Tibial artery (tissue), 4 donors: ENCODE measurements around the gene CDPF1.
A peak's percentile ranks its signal among the peaks of the same experiment; 100 is the strongest.

Source experiments
- DNase-seq, 2 donors: peaks; one replicate each; pipeline ENCODE4 v3.0.0-alpha.2; 2019
- H3K27ac ChIP-seq, 2 donors: fragments of 200-600 bp; sonication (generic) in 1 of 2; 1 replicate in 1 of 2; 2 replicates in 1 of 2; pipeline ENCODE4 v1.5.1; 2018 to 2019; ENCODE audit warnings: mild to moderate bottlenecking in 1 of 2
- H3K27me3 ChIP-seq, 2 donors: fragments of 200-600 bp; sonication (generic) in 1 of 2; one replicate each; pipeline versions ENCODE4 v1.5.1 to v1.6.0; 2016 to 2019
- H3K36me3 ChIP-seq, 3 donors: fragments of 200-600 bp; sonication (generic) in 2 of 3; one replicate each; pipeline ENCODE4 v1.5.1; 2016 to 2019; ENCODE audit warnings: mild to moderate bottlenecking in 2 of 3
- H3K4me1 ChIP-seq, 4 donors: fragments of 200-600 bp; sonication (generic) in 2 of 4; 1 replicate in 3 of 4; 2 replicates in 1 of 4; pipeline ENCODE4 v1.5.1; 2016 to 2019
- H3K4me3 ChIP-seq, 2 donors: fragments of 200-600 bp; sonication (generic) in 1 of 2; 1 replicate in 1 of 2; 2 replicates in 1 of 2; pipeline ENCODE4 v1.5.1; 2018 to 2019; ENCODE audit warnings: mild to moderate bottlenecking in 2 of 2
- H3K9me3 ChIP-seq, 3 donors: fragments of 200-600 bp; sonication (generic) in 1 of 3; one replicate each; pipeline ENCODE4 v1.5.1; 2016 to 2019
- intact Hi-C: fragments of 100-400 bp; cut with DNase I; formaldehyde crosslinking; loops from one replicate; pipeline ENCODE4 v1.15.0; 2023; ENCODE audit warnings: low total_unique reads
- TF ChIP-seq, protein P1 (sequence below), 2 experiments: fragments of 200-600 bp in 1 of 2; fragments of 450-650 bp in 1 of 2; IDR thresholded peaks; one replicate each; pipeline ENCODE4 v1.5.1; 2017 to 2019; ENCODE audit warnings: antibody characterized with exemption in 2 of 2, mild to moderate bottlenecking in 1 of 2, moderate library complexity in 1 of 2

The CDPF1 gene

DNA sequence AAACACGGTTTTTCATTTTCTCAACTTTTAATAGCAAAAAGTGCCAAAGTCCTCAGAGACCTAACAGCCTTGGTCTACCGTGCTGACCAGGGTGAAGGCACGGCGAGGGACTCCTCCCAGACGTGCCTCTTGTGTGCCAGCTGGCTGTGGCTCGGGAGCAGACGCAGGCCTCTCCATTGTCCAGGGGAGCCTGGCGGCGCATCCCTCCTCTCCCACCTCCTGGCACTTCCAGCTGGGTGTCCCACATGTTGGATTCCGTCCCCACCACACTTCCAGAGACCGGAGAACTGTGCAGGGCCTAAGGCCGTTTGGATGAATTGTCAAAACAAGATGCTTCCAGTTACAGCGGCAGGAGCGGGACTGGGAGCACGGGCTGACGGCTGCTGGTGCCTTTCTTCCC, 11.6 kb downstream of the CDPF1 start:
- no peak overlapping the region for H3K4me3 ChIP-seq
- no peak overlapping the region for H3K27ac ChIP-seq
- no peaks in the 10 kb centered on the region for H3K9me3 ChIP-seq
- peaks cover 0 to 6% (median 2%) of the 10 kb centered on the region in 4 donors for H3K4me1 ChIP-seq
- H3K36me3 ChIP-seq: peaks cover 13 to 66% (median 19%) of the 10 kb centered on the region in 3 donors
- TF ChIP-seq, protein P1, sequence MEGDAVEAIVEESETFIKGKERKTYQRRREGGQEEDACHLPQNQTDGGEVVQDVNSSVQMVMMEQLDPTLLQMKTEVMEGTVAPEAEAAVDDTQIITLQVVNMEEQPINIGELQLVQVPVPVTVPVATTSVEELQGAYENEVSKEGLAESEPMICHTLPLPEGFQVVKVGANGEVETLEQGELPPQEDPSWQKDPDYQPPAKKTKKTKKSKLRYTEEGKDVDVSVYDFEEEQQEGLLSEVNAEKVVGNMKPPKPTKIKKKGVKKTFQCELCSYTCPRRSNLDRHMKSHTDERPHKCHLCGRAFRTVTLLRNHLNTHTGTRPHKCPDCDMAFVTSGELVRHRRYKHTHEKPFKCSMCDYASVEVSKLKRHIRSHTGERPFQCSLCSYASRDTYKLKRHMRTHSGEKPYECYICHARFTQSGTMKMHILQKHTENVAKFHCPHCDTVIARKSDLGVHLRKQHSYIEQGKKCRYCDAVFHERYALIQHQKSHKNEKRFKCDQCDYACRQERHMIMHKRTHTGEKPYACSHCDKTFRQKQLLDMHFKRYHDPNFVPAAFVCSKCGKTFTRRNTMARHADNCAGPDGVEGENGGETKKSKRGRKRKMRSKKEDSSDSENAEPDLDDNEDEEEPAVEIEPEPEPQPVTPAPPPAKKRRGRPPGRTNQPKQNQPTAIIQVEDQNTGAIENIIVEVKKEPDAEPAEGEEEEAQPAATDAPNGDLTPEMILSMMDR (IDR thresholded peaks at IDR 0.05): no peak
- no peaks in the 10 kb centered on the region for H3K27me3 ChIP-seq
- DNase-seq: peak in 1 of 2 donors; percentile 51
- intact Hi-C loops: no loop called here

DNA sequence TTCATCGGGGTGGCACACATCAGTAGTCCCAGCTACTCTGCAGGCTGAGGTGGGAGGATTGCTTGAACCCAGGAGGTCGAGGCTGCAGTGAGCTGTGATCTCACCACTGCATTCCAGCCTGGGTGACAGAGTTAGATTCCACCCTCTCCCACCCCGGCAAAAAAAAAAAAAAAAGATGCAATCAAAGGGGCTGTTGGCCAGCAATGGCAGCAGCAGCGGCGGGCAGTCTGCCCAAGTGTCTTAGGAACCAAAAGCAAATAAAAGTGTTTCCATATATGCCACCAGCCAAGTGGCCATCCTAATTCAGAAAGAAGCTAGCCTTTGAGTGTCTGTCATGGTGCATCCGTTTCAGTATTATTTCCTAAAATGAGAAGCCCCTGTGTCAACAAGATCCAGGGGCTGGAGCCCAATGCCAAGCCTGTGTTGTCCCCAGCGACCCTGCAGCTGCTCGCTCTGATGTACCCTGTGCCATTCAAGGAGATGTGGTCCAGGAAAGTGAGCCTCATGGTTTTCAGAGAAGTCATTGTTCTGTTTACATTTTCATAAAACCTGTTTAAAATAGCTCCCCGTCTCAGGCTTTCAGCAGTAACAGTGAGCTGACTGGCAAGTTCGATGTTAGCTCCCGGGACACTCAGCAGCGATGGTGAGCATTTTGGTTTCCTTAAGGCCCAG, 12.5 kb downstream of the CDPF1 start:
- H3K4me3 ChIP-seq: no peak overlapping the region
- H3K27ac ChIP-seq: no peak overlapping the region
- peaks cover 13 to 56% (median 19%) of the 10 kb centered on the region in 3 donors for H3K36me3 ChIP-seq
- TF ChIP-seq, protein P1 (IDR thresholded peaks at IDR 0.05): no peak
- intact Hi-C loops: no loop called here
- no peaks in the 10 kb centered on the region for H3K27me3 ChIP-seq
- H3K9me3 ChIP-seq: no peaks in the 10 kb centered on the region
- peak in 1 of 2 donors; percentile 45 for DNase-seq
- H3K4me1 ChIP-seq: peaks cover 0 to 15% (median 6%) of the 10 kb centered on the region in 4 donors

DNA sequence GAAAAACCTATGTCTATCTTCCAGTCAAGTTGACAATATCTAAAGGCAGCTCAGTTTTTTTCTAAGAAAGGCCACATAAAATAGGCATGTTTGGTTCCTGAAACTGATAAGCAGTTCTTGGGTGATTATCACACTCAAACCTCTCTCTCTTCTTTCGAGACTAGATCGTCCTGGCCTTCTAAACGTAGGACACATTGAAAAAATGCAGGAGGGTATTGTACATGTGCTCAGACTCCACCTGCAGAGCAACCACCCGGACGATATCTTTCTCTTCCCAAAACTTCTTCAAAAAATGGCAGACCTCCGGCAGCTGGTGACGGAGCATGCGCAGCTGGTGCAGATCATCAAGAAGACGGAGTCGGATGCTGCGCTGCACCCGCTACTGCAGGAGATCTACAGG, 15.1 kb downstream of the CDPF1 start:
- Histone ChIP-seq H3K4me3 (no peak overlapping the region), H3K9me3 (no peaks in the 10 kb centered on the region), H3K4me1 (peaks cover 0 to 15% (median 6%) of the 10 kb centered on the region in 4 donors), H3K27me3 (no peaks in the 10 kb centered on the region), H3K36me3 (peaks cover 20 to 54% (median 25%) of the 10 kb centered on the region in 3 donors), H3K27ac (no peak overlapping the region)
- peak in 1 of 2 donors; percentile 46 for DNase-seq
- intact Hi-C loops: no loop called here
- TF ChIP-seq, protein P1 (IDR thresholded peaks at IDR 0.05): no peak

DNA sequence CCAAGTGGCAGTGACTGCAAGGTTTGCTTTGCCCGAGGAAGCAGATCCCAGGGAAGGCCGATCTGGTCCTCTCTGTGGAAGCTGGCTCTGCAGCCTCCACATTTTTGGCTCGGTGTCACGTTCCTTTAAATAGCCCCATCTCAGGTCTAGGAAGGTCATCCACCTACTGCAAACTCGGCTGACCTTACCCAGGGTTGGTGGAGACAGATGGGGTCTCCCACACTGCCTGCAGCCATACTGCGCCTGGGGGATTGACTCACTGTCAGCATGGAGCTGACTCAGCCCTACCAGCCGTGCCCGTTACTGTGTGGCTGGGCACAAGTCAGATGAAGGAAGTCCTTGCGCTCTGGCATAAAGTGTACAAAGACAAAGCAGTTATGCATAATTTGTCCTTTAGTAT, 16.9 kb downstream of the CDPF1 start:
- DNase-seq: peak; percentile 51 to 85
- TF ChIP-seq, protein P1 (IDR thresholded peaks at IDR 0.05): no peak
- Histone ChIP-seq H3K9me3 (no peaks in the 10 kb centered on the region), H3K4me1 (peaks cover 0 to 15% (median 6%) of the 10 kb centered on the region in 4 donors), H3K27me3 (no peaks in the 10 kb centered on the region), H3K36me3 (peaks cover 20 to 37% (median 21%) of the 10 kb centered on the region in 3 donors), H3K27ac (peak overlapping the region; percentile 10 to 53), H3K4me3 (no peak overlapping the region)
- intact Hi-C loops: no loop called here

DNA sequence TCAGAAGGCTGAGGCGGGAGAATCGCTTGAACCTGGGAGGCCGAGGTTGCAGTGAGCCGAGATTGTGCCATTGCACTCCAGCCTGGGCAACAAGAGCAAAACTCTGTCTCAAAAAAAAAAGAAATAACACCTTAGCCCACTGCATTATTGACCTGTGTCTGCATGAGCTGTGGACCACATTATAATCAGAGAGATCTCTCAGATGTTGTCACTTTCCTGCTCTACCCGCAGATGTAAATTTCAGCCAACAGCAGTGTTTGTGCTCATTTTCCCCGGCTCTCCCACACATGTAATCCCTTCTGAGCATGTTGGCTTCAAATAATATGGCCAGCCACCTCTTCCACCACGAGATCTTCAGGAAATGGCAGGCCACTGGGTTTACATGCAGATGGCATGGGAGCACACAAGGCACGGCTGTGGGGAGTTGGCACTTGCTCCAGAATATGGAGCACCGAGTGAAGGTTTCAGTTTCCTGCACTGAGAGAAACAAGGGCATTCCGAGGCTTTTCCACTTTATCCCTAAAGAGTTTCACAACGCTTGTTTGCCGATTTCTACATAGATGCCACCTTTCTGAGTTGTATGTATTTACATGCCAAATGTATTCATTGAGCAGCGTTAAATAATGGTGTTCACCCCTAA, 19.7 kb downstream of the CDPF1 start:
- intact Hi-C loops: no loop called here
- Histone ChIP-seq H3K36me3 (peaks cover 6 to 20% (median 12%) of the 10 kb centered on the region in 3 donors), H3K27ac (no peak overlapping the region), H3K9me3 (no peaks in the 10 kb centered on the region), H3K4me1 (peaks cover 0 to 15% (median 6%) of the 10 kb centered on the region in 4 donors), H3K4me3 (no peak overlapping the region), H3K27me3 (no peaks in the 10 kb centered on the region)
- TF ChIP-seq, protein P1 (IDR thresholded peaks at IDR 0.05): no peak
- peak in 1 of 2 donors; percentile 7 for DNase-seq
